SK-N-SH (cell line): Measurements from ENCODE around the gene DSCAML1. TPM values are rescaled to one million over a fixed set of nuclear protein-coding genes. Genes with fewer than 3 reads are reported as not detected.

Experiments used
- CTCF ChIA-PET: fragments of 300-600, 350-600 bp; formaldehyde crosslinking; extraction: SDS; loops from one replicate; lab custom pipeline; 2021; lab: Yijun Ruan, JAX
- POLR2A ChIA-PET: fragments of 350-600 bp; sonication (Branson Sonifier 250); formaldehyde crosslinking; extraction: SDS; loops from one replicate; lab custom pipeline; 2020; ENCODE audit warnings: antibody characterized with exemption, inconsistent platforms; lab: Yijun Ruan, JAX
- DNase-seq: peaks from one replicate; pipeline ENCODE4 v3.0.0; 2012
- H2AFZ ChIP-seq: fragments of 200-600 bp; sonication (generic); 2 replicates; pipeline ENCODE4 v1.8.1; 2016; ENCODE audit warnings: antibody characterized with exemption, mild to moderate bottlenecking, low read depth
- H3F3A ChIP-seq: fragments of 200-600 bp; sonication (generic); replicated peaks from 2 replicates; pipeline ENCODE3; 2016; ENCODE audit warnings: antibody characterized with exemption, mild to moderate bottlenecking; ENCODE audit not compliant: insufficient read depth
- H3K27ac ChIP-seq, 2 experiments: fragments of 200-500 bp in 1 of 2; fragments of 200-600 bp in 1 of 2; sonication (Bioruptor generic) in 1 of 2; sonication (generic), shearing (Covaris generic) in 1 of 2; 2 replicates each; pipeline versions ENCODE4 v1.5.1 to v1.6.1; 2014 to 2016; ENCODE audit warnings: low read depth in 2 of 2, inconsistent platforms in 1 of 2, low read length in 1 of 2, mild to moderate bottlenecking in 1 of 2, mixed read lengths in 1 of 2
- H3K27me3 ChIP-seq: fragments of 200-600 bp; sonication (generic), shearing (Covaris generic); 2 replicates; pipeline ENCODE4 v1.6.1; 2016; ENCODE audit warnings: mixed run types; ENCODE audit not compliant: insufficient read depth
- H3K36me3 ChIP-seq, 2 experiments: fragments of 200-500 bp in 1 of 2; fragments of 200-600 bp in 1 of 2; sonication (Bioruptor generic) in 1 of 2; sonication (generic) in 1 of 2; replicated peaks in 1 of 2; 2 replicates each; pipeline versions ENCODE3 to v1.5.1; 2014 to 2016; ENCODE audit warnings: low read length in 1 of 2, mild to moderate bottlenecking in 1 of 2; ENCODE audit not compliant: insufficient read depth in 2 of 2, control insufficient read depth in 1 of 2
- H3K4me1 ChIP-seq, 2 experiments: fragments of 200-500 bp in 1 of 2; fragments of 200-600 bp in 1 of 2; sonication (Bioruptor generic) in 1 of 2; sonication (generic), shearing (Covaris generic) in 1 of 2; 2 replicates each; pipeline versions ENCODE4 v1.5.1 to v1.6.1; 2014 to 2016; ENCODE audit warnings: low read depth in 1 of 2, low read length in 1 of 2, mixed run types in 1 of 2; ENCODE audit not compliant: insufficient read depth in 2 of 2, control insufficient read depth in 1 of 2
- H3K4me2 ChIP-seq: fragments of 200-600 bp; sonication (generic), shearing (Covaris generic); 2 replicates; pipeline ENCODE4 v1.6.1; 2017; ENCODE audit warnings: mixed run types
- H3K4me3 ChIP-seq, 2 experiments: fragments of 200-500 bp in 1 of 2; fragments of 200-600 bp in 1 of 2; sonication (Bioruptor generic) in 1 of 2; sonication (generic), shearing (Covaris generic) in 1 of 2; 2 replicates each; pipeline versions ENCODE4 v1.5.1 to v1.8.1; 2014 to 2016; ENCODE audit warnings: low read depth in 2 of 2, inconsistent platforms in 1 of 2, low read length in 1 of 2, mild to moderate bottlenecking in 1 of 2, mixed read lengths in 1 of 2, moderate library complexity in 1 of 2
- H3K79me2 ChIP-seq: fragments of 200-600 bp; sonication (generic); 2 replicates; pipeline ENCODE4 v1.8.1; 2017; ENCODE audit warnings: mild to moderate bottlenecking; ENCODE audit not compliant: insufficient read depth
- H3K9ac ChIP-seq: fragments of 200-600 bp; sonication (generic); 2 replicates; pipeline ENCODE4 v1.6.1; 2017; ENCODE audit warnings: mixed run types
- H3K9me2 ChIP-seq: fragments of 200-600 bp; sonication (generic); 2 replicates; pipeline ENCODE4 v1.6.1; 2017; ENCODE audit warnings: mixed run types
- H3K9me3 ChIP-seq: fragments of 200-600 bp; sonication (generic); 2 replicates; pipeline ENCODE4 v1.6.1; 2017; ENCODE audit warnings: mixed run types, mild to moderate bottlenecking, moderate library complexity
- H4K20me1 ChIP-seq: fragments of 200-600 bp; sonication (generic); 2 replicates; pipeline ENCODE4 v1.6.1; 2017; ENCODE audit warnings: mild to moderate bottlenecking, mixed run types; ENCODE audit not compliant: insufficient read depth
- ELF1 ChIP-seq: IDR thresholded peaks from 2 replicates; pipeline ENCODE4 v1.4.0; 2012
- EP300 ChIP-seq, 2 experiments: IDR thresholded peaks; 2 replicates each; pipeline versions ENCODE4 v1.4.0 to v1.6.1; 2012; ENCODE audit warnings: borderline replicate concordance in 1 of 2, low read depth in 1 of 2, low read length in 1 of 2
- FOXM1 ChIP-seq: IDR thresholded peaks from 2 replicates; pipeline ENCODE4 v1.4.0; 2012; ENCODE audit warnings: low read depth, mild to moderate bottlenecking
- IRF3 ChIP-seq: fragments of 150-350 bp; IDR thresholded peaks from 2 replicates; pipeline ENCODE4 v1.6.1; 2016; ENCODE audit warnings: mild to moderate bottlenecking, low read depth, low read length
- MEF2A ChIP-seq: IDR thresholded peaks from 2 replicates; pipeline ENCODE4 v1.4.0; 2012; ENCODE audit warnings: low read depth, borderline replicate concordance
- PBX3 ChIP-seq: IDR thresholded peaks from 2 replicates; pipeline ENCODE4; 2012
- RAD21 ChIP-seq: IDR thresholded peaks from 2 replicates; pipeline ENCODE4 v1.6.1; 2012; ENCODE audit warnings: mild to moderate bottlenecking, low read length
- RCOR1 ChIP-seq: fragments of 150-350 bp; IDR thresholded peaks from 2 replicates; pipeline ENCODE4 v1.6.1; 2017; ENCODE audit warnings: antibody characterized with exemption, low read length
- RFX5 ChIP-seq: IDR thresholded peaks from 2 replicates; pipeline ENCODE4 v1.6.1; 2012; ENCODE audit warnings: mild to moderate bottlenecking, improper control_type of control experiment, low read length
- TCF12 ChIP-seq: IDR thresholded peaks from 2 replicates; pipeline ENCODE4 v1.4.0; 2012
- TEAD4 ChIP-seq: IDR thresholded peaks from 2 replicates; pipeline ENCODE4 v1.4.0; 2012; ENCODE audit warnings: mild to moderate bottlenecking, borderline replicate concordance; ENCODE audit not compliant: insufficient read depth
- USF1 ChIP-seq: IDR thresholded peaks from 2 replicates; pipeline ENCODE4 v1.4.0; 2012; ENCODE audit warnings: low read depth, borderline replicate concordance
- USF2 ChIP-seq: fragments of 150-350 bp; IDR thresholded peaks from 2 replicates; pipeline ENCODE4 v1.6.1; 2017; ENCODE audit warnings: antibody characterized with exemption, low read length, low read depth, borderline replicate concordance
- WGBS: methylation state at CpG from one replicate; pipeline ENCODE4 v1.1.6; 2017; ENCODE audit warnings: low lambda C conversion rate; 5-methylcytosine and 5-hydroxymethylcytosine counted together
- polyA plus RNA-seq, 3 experiments: library from polyadenylated mRNA; depleted of rRNA; stranded (reverse); fragments of >200 nt; gene quantifications; 2 replicates each; pipeline ENCODE4 v1.2.3, GENCODE V29; 2012

Gene DSCAML1
- polyA plus RNA-seq, 1 of the 3 experiments (the other 2 are of a cell fraction) = not detected

GRCh38 chr11:117414724-117415123 is 382.3 kb downstream of the DSCAML1 start:
- H3K79me2 ChIP-seq = no peaks in the 10 kb centered on the region
- peaks cover 9 to 18% of the 10 kb centered on the region in 2 experiments for H3K36me3 ChIP-seq
- WGBS = 94% methylated on average over 6 of the region's 6 CpGs
- H2AFZ ChIP-seq = no peak overlapping the region
- no peak overlapping the region for H3K4me2 ChIP-seq
- no peak for DNase-seq
- ChIA-PET POLR2A (no interaction called here), CTCF (interaction anchor here (1.1 to 6.9 kb wide), 5 partner anchors 10 to 532 kb away, joined by 3 to 73 read pairs (median 6); no protein-coding TSS in a partner anchor)
- no peaks in the 10 kb centered on the region for H3F3A ChIP-seq
- no peaks in the 10 kb centered on the region for H3K9me2 ChIP-seq
- TF ChIP-seq RAD21 = no peak
- TF ChIP-seq MEF2A = no peak
- TF ChIP-seq ELF1 = no peak
- TF ChIP-seq USF2 = no peak
- no peaks in the 10 kb centered on the region for H4K20me1 ChIP-seq
- H3K9me3 ChIP-seq = no peaks in the 10 kb centered on the region
- no peak overlapping the region for H3K4me3 ChIP-seq
- no peaks in the 10 kb centered on the region for H3K27me3 ChIP-seq
- no peak overlapping the region for H3K27ac ChIP-seq
- no peak overlapping the region for H3K9ac ChIP-seq
- H3K4me1 ChIP-seq = peaks cover 0 to 12% of the 10 kb centered on the region in 2 experiments; a peak in 1 of 4 replicates

- no peak overlapping the region for H3K27ac ChIP-seq
- no peak overlapping the region for H2AFZ ChIP-seq
- no peak overlapping the region for H3K4me3 ChIP-seq
- DNase-seq = no peak
- H3K79me2 ChIP-seq = no peaks in the 10 kb centered on the region
- H3F3A ChIP-seq = no peaks in the 10 kb centered on the region
- WGBS = 94% methylated on average over 7 of the region's 7 CpGs
- peaks cover 0 to 12% of the 10 kb centered on the region in 2 experiments; a peak in 1 of 4 replicates for H3K4me1 ChIP-seq
- no peaks in the 10 kb centered on the region for H4K20me1 ChIP-seq
- H3K4me2 ChIP-seq = no peak overlapping the region
- H3K9me2 ChIP-seq = no peaks in the 10 kb centered on the region
- H3K9me3 ChIP-seq = no peaks in the 10 kb centered on the region
- no peak for TF ChIP-seq RFX5
- H3K36me3 ChIP-seq = peaks cover 12 to 24% of the 10 kb centered on the region in 2 experiments
- H3K9ac ChIP-seq = no peak overlapping the region
- ChIA-PET CTCF (interaction anchor here (0.7 to 6.9 kb wide), 7 partner anchors 11 to 533 kb away, joined by 3 to 73 read pairs (median 4); no protein-coding TSS in a partner anchor), POLR2A (no interaction called here)
- H3K27me3 ChIP-seq = no peaks in the 10 kb centered on the region
These were observed 383.4 kb downstream of the DSCAML1 start for GRCh38 chr11:117413616-117414015.

- Histone ChIP-seq H3K36me3 (peaks cover 12 to 32% of the 10 kb centered on the region in 2 experiments), H3K9ac (no peak overlapping the region), H4K20me1 (no peaks in the 10 kb centered on the region), H3K27ac (no peak overlapping the region), H3K9me3 (no peaks in the 10 kb centered on the region), H3K27me3 (no peaks in the 10 kb centered on the region), H3K79me2 (no peaks in the 10 kb centered on the region), H3K4me1 (peaks cover 0 to 12% of the 10 kb centered on the region in 2 experiments; a peak in 1 of 4 replicates), H3K4me3 (no peak overlapping the region), H3K9me2 (no peaks in the 10 kb centered on the region), H3K4me2 (no peak overlapping the region), H2AFZ (no peak overlapping the region), H3F3A (no peaks in the 10 kb centered on the region)
- 94% methylated on average over 8 of the region's 8 CpGs for whole genome bisulfite sequencing
- POLR2A ChIA-PET = interaction anchor here (0.5 to 1.9 kb wide), 2 partner anchors 24 to 33 kb away, joined by 3 to 4 read pairs; no protein-coding TSS in a partner anchor
- DNase-seq = no peak
- CTCF ChIA-PET = interaction anchor here (0.7 to 6.9 kb wide), 6 partner anchors 12 to 396 kb away, joined by 3 to 73 read pairs (median 4); no protein-coding TSS in a partner anchor
- no peak for TF ChIP-seq EP300 (IDR thresholded peaks at IDR 0.05; ENCODE audit: borderline replicate concordance in 1 of 2, low read depth in 1 of 2, low read length in 1 of 2)
- no peak for TF ChIP-seq PBX3
- TF ChIP-seq TEAD4 = no peak
- TF ChIP-seq FOXM1 = no peak
- no peak for TF ChIP-seq RCOR1
- TF ChIP-seq USF1 = no peak
- no peak for TF ChIP-seq TCF12
- no peak for TF ChIP-seq IRF3
These were observed 384.3 kb downstream of the DSCAML1 start for GRCh38 chr11:117412653-117413275.
